ENCODE data around the gene NUB1.

The NUB1 gene

GRCh38 chr7:151345576-151346469 lies 4.2 kb downstream of the NUB1 start:
- in situ Hi-C loops (cut with MboI; ENCODE audit: low sequenced_read_pairs, unreplicated experiment), result no loop called here
- DNase-seq (ENCODE audit: low spot score), result no peak
- no peak for TF ChIP-seq CTCF (IDR thresholded peaks at IDR 0.05; ENCODE audit: borderline replicate concordance, control extremely low read depth, extremely low read depth, insufficient read depth, missing control alignments)

- in situ Hi-C loops (cut with MboI; ENCODE audit: low sequenced_read_pairs, unreplicated experiment), result no loop called here
- no peak for DNase-seq (ENCODE audit: low spot score)
- no peak for TF ChIP-seq CTCF (IDR thresholded peaks at IDR 0.05; ENCODE audit: borderline replicate concordance, control extremely low read depth, extremely low read depth, insufficient read depth, missing control alignments)
Measured at GRCh38 chr7:151346470-151346769, 4.8 kb downstream of the NUB1 start.

- no peak for DNase-seq (ENCODE audit: low spot score)
- in situ Hi-C loops (cut with MboI; ENCODE audit: low sequenced_read_pairs, unreplicated experiment), result no loop called here
- no peak for TF ChIP-seq CTCF (IDR thresholded peaks at IDR 0.05; ENCODE audit: borderline replicate concordance, control extremely low read depth, extremely low read depth, insufficient read depth, missing control alignments)
Measured at GRCh38 chr7:151347200-151347599, 5.6 kb downstream of the NUB1 start.

- in situ Hi-C loops (cut with MboI; ENCODE audit: low sequenced_read_pairs, unreplicated experiment), result no loop called here
- DNase-seq (ENCODE audit: low spot score), result no peak
- no peak for TF ChIP-seq CTCF (IDR thresholded peaks at IDR 0.05; ENCODE audit: borderline replicate concordance, control extremely low read depth, extremely low read depth, insufficient read depth, missing control alignments)
Measured at GRCh38 chr7:151348970-151349369, 7.4 kb downstream of the NUB1 start.

- in situ Hi-C loops (cut with MboI; ENCODE audit: low sequenced_read_pairs, unreplicated experiment), result no loop called here
- no peak for DNase-seq (ENCODE audit: low spot score)
- TF ChIP-seq CTCF (IDR thresholded peaks at IDR 0.05; ENCODE audit: borderline replicate concordance, control extremely low read depth, extremely low read depth, insufficient read depth, missing control alignments), result no peak
Measured at GRCh38 chr7:151349507-151349853, 7.9 kb downstream of the NUB1 start.

- peak; percentile 55 for TF ChIP-seq CTCF (IDR thresholded peaks at IDR 0.05; ENCODE audit: borderline replicate concordance, control extremely low read depth, extremely low read depth, insufficient read depth, missing control alignments)
- in situ Hi-C loops (cut with MboI; ENCODE audit: low sequenced_read_pairs, unreplicated experiment), result no loop called here
- DNase-seq (ENCODE audit: low spot score), result no peak
Measured at GRCh38 chr7:151351027-151351426, 9.4 kb downstream of the NUB1 start.

Measured in GM13976 (cell line).